Activated T-cell treated with anti-CD3 and anti-CD28 coated beads for 24 hours (primary cell): ENCODE measurements around the gene PCDHGB4.
"Not testable (repeated sequence)": the region's sequence is repeated elsewhere in the genome, so short reads cannot be mapped to it uniquely, and the experiment has no call there.

Experiments used
- DNase-seq: peaks from one replicate; pipeline ENCODE4 v3.0.0-alpha.2; 2020; ENCODE audit warnings: low read depth

The PCDHGB4 gene

DNA sequence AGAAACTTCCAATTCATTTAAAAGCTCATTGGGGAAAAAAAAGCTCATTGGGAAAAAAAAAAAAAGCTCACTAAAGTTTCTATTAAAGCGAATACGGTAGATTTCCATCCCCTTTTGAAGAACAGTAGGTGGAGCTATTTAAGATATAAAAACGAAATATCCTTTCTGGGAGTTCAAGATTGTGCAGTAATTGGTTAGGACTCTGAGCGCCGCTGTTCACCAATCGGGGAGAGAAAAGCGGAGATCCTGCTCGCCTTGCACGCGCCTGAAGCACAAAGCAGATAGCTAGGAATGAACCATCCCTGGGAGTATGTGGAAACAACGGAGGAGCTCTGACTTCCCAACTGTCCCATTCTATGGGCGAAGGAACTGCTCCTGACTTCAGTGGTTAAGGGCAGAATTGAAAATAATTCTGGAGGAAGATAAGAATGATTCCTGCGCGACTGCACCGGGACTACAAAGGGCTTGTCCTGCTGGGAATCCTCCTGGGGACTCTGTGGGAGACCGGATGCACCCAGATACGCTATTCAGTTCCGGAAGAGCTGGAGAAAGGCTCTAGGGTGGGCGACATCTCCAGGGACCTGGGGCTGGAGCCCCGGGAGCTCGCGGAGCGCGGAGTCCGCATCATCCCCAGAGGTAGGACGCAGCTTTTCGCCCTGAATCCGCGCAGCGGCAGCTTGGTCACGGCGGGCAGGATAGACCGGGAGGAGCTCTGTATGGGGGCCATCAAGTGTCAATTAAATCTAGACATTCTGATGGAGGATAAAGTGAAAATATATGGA lies 43.0 kb downstream of the PCDHGB4 start, which contains the start of gene PCDHGA12:
Gene PCDHGA12 (plus strand): TSS at position 176 of the 782 bp plus-strand sequence. CDS start 253 bp downstream, at position 429.
- DNase-seq: no peak

DNA sequence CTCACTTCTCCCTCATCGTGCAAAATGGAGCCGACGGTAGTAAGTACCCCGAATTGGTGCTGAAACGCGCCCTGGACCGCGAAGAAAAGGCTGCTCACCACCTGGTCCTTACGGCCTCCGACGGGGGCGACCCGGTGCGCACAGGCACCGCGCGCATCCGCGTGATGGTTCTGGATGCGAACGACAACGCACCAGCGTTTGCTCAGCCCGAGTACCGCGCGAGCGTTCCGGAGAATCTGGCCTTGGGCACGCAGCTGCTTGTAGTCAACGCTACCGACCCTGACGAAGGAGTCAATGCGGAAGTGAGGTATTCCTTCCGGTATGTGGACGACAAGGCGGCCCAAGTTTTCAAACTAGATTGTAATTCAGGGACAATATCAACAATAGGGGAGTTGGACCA lies 43.8 kb downstream of the PCDHGB4 start:
- no peak for DNase-seq

DNA sequence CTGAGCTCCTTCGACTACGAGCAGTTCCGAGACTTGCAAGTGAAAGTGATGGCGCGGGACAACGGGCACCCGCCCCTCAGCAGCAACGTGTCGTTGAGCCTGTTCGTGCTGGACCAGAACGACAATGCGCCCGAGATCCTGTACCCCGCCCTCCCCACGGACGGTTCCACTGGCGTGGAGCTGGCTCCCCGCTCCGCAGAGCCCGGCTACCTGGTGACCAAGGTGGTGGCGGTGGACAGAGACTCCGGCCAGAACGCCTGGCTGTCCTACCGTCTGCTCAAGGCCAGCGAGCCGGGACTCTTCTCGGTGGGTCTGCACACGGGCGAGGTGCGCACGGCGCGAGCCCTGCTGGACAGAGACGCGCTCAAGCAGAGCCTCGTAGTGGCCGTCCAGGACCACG lies 44.8 kb downstream of the PCDHGB4 start:
- not testable (repeated sequence) for DNase-seq

DNA sequence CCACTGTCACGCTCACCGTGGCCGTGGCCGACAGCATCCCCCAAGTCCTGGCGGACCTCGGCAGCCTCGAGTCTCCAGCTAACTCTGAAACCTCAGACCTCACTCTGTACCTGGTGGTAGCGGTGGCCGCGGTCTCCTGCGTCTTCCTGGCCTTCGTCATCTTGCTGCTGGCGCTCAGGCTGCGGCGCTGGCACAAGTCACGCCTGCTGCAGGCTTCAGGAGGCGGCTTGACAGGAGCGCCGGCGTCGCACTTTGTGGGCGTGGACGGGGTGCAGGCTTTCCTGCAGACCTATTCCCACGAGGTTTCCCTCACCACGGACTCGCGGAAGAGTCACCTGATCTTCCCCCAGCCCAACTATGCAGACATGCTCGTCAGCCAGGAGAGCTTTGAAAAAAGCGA lies 45.2 kb downstream of the PCDHGB4 start:
- not testable (repeated sequence) for DNase-seq

DNA sequence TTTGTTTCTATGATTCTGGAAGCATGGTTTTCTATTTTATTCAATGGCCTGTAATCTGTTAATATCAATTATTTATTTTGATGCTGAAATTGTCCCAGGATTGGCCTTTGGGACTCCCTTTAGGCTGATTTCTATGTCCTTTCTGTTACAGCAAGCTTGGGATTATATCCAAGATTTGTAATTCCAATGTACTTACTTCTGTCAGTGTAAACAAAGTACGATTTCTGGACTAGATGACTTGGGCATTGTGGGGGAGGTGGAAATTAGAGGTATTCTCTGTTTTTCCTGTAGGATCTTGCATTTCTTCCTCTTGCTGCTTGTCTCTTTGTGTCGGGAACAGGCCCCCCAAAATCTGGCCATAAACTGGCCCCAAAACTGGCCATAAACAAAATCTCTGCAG lies 46.5 kb downstream of the PCDHGB4 start:
- no peak for DNase-seq

DNA sequence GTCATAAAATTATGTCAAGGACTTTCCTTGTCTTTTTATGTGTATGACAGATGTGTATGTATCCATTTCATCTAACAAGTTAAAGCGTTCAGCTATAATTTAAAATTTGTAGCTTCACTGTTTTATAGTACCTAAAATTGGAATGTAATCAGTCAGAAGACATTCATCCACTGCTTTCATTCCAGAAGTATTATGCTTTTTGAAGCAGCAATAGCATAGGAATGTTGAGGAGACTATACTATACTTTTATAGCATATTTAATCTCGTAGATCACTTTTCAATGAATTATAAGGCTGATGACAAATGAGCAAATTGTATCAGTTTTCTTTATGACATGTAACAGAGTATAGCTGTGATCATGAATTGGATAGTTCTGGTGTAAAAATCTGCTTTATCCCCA lies 49.7 kb downstream of the PCDHGB4 start:
- DNase-seq: no peak

DNA sequence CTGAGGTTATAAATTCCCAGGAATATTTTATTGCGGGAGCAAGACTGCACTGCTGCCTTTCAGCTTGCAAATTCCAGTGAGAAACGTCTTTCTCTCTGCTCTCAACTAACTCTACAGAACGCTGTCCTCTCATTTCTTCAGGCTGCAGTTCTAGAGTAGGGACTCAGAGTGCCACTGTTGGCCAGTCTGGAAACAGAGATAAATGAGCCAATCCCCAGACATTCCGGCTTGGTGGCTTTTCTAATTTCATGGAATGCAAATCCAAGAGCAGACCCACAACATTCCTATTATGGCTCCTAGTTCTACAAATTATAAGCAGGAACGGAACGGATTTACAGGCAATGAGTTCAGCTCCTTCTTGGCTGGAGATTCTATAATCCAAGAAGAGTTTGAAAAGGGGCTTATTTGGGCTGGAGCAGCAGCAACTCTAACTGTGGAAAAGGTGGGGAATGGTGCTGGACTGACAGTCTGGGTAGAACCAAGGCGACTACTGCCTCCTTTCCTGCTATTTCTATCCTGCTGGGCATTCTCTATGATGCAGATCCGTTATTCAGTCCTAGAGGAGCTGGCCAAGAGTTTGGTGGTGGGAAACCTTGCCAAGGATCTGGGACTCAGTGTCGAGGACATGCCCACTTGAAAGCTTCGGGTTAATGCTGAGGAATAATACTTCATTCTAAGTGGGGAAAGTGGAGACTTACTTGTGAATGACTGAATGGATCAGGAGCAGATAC lies 52.1 kb downstream of the PCDHGB4 start:
- DNase-seq: no peak
